Endothelial cell of umbilical vein (primary cell): ENCODE results near the gene GPR108. TPM values are rescaled to one million over a fixed set of nuclear protein-coding genes. Genes with fewer than 3 reads are reported as not detected.
"Not testable (repeated sequence)": the region's sequence is repeated elsewhere in the genome, so short reads cannot be mapped to it uniquely, and the experiment has no call there.

Experiments
- BruUV-seq: library from RNA; stranded (reverse); fragments of 400-500 nt; replicated peaks from 2 replicates; lab custom pipeline; 2021; lab: Mats Ljungman, UMichigan
- CTCF ChIA-PET: fragments of 300-600, 350-600 bp; sonication (Branson Sonifier 250); formaldehyde crosslinking; loops from one replicate; lab custom pipeline; 2021; ENCODE audit warnings: antibody characterized with exemption, inconsistent platforms; lab: Charles Lee
- POLR2A ChIA-PET: fragments of 300-600, 350-600 bp; sonication (Branson Sonifier 250); formaldehyde crosslinking; loops from one replicate; lab custom pipeline; 2021; ENCODE audit warnings: antibody characterized with exemption, inconsistent platforms; lab: Charles Lee
- DNase-seq: peaks from one replicate; pipeline ENCODE4 v3.0.0-alpha.2; 2011; ENCODE audit warnings: low read depth, low spot score
- FAIRE-seq: peaks from 2 replicates; lab custom pipeline; 2011; peaks lifted over from hg19 to GRCh38; lab: Jason Lieb, UNC
- H2AFZ ChIP-seq: 2 replicates; pipeline ENCODE4 v1.6.0; 2012; ENCODE audit warnings: low read depth, low read length, control low read depth, inconsistent platforms
- H3K27ac ChIP-seq: 2 replicates; pipeline ENCODE4 v1.5.1; 2011; ENCODE audit warnings: low read depth, mild to moderate bottlenecking, control low read depth, low read length, moderate library complexity; ENCODE audit not compliant: insufficient read depth
- H3K27me3 ChIP-seq, 2 experiments: 2 replicates each; pipeline versions ENCODE4 v1.6.0 to v1.6.1; 2011; ENCODE audit warnings: low read length in 2 of 2, mixed read lengths in 1 of 2; ENCODE audit not compliant: control insufficient read depth in 2 of 2, insufficient read depth in 2 of 2
- H3K36me3 ChIP-seq, 2 experiments: 2 replicates in 1 of 2; 3 replicates in 1 of 2; pipeline ENCODE4 v1.5.1; 2011; ENCODE audit warnings: low read length in 2 of 2, mild to moderate bottlenecking in 1 of 2, moderate library complexity in 1 of 2; ENCODE audit not compliant: control insufficient read depth in 2 of 2, insufficient read depth in 2 of 2; ENCODE audit errors: extremely low read depth in 1 of 2
- H3K4me1 ChIP-seq: 3 replicates; pipeline ENCODE4 v1.5.1; 2011; ENCODE audit warnings: mild to moderate bottlenecking, low read length; ENCODE audit not compliant: control insufficient read depth, insufficient read depth; ENCODE audit errors: extremely low read depth
- H3K4me2 ChIP-seq: 2 replicates; pipeline ENCODE4 v1.6.1; 2011; ENCODE audit warnings: low read length, control low read depth, mixed read lengths; ENCODE audit not compliant: insufficient read depth
- H3K4me3 ChIP-seq, 3 experiments: fragments of 200-600 bp in 1 of 3; sonication (generic), shearing (Covaris generic) in 1 of 3; replicated peaks in 1 of 3; 2 replicates each; pipeline ENCODE4 v1.5.1; 2011 to 2016; ENCODE audit warnings: control low read depth in 3 of 3, low read length in 3 of 3, mild to moderate bottlenecking in 2 of 3, inconsistent platforms in 1 of 3, low read depth in 1 of 3, moderate library complexity in 1 of 3; ENCODE audit not compliant: insufficient read depth in 1 of 3
- H3K79me2 ChIP-seq: 2 replicates; pipeline ENCODE4 v1.6.0; 2012; ENCODE audit warnings: low read length, inconsistent platforms; ENCODE audit not compliant: control insufficient read depth, insufficient read depth
- H3K9ac ChIP-seq: replicated peaks from 2 replicates; pipeline ENCODE3; 2011; ENCODE audit warnings: low read length, control low read depth; ENCODE audit not compliant: insufficient read depth; ENCODE audit errors: extremely low read depth
- H3K9me1 ChIP-seq: replicated peaks from 3 replicates; pipeline ENCODE4 v1.6.0; 2011; ENCODE audit warnings: mild to moderate bottlenecking, low read length; ENCODE audit not compliant: control insufficient read depth, insufficient read depth; ENCODE audit errors: extremely low read depth
- H3K9me3 ChIP-seq: replicated peaks from 2 replicates; pipeline ENCODE4 v1.5.1; 2012; ENCODE audit warnings: low read length, inconsistent platforms; ENCODE audit not compliant: control insufficient read depth, insufficient read depth
- H4K20me1 ChIP-seq: replicated peaks from 2 replicates; pipeline ENCODE3; 2011; ENCODE audit warnings: mild to moderate bottlenecking, low read length; ENCODE audit not compliant: control insufficient read depth, insufficient read depth; ENCODE audit errors: extremely low read depth
- EZH2 ChIP-seq: IDR thresholded peaks from 2 replicates; pipeline ENCODE4 v1.6.1; 2012; ENCODE audit warnings: borderline replicate concordance, low read depth, mild to moderate bottlenecking, moderate library complexity, low read length, inconsistent platforms; ENCODE audit not compliant: severe bottlenecking
- FOS ChIP-seq: IDR thresholded peaks from 2 replicates; pipeline ENCODE4 v1.6.1; 2011; ENCODE audit warnings: mild to moderate bottlenecking, low read length, moderate library complexity, borderline replicate concordance; ENCODE audit not compliant: insufficient read depth
- GATA2 ChIP-seq: IDR thresholded peaks from 2 replicates; pipeline ENCODE4 v1.7.0; 2011; ENCODE audit warnings: low read depth, mild to moderate bottlenecking, moderate library complexity, mixed read lengths, low read length; ENCODE audit not compliant: insufficient read length, insufficient read depth
- JUN ChIP-seq: IDR thresholded peaks from 2 replicates; pipeline ENCODE4 v1.6.1; 2011; ENCODE audit warnings: borderline replicate concordance, low read depth; ENCODE audit not compliant: insufficient read length, insufficient read depth
- MYC ChIP-seq: IDR thresholded peaks from one replicate; pipeline ENCODE4 v1.6.1; 2011; ENCODE audit warnings: mild to moderate bottlenecking, low read depth, low read length
- POLR2A ChIP-seq: IDR thresholded peaks from 2 replicates; pipeline ENCODE4 v1.6.1; 2012; ENCODE audit warnings: low read depth, mild to moderate bottlenecking, control low read depth, low read length
- POLR2AphosphoS5 ChIP-seq: IDR thresholded peaks from 2 replicates; pipeline ENCODE4 v1.6.1; 2012; ENCODE audit warnings: low read depth, mild to moderate bottlenecking, control low read depth, low read length, moderate library complexity; ENCODE audit not compliant: insufficient read depth
- dilution Hi-C: fragments of 300-500 bp; cut with MboI; formaldehyde crosslinking; loops from one replicate; pipeline ENCODE4 v1.15.0; 2019; ENCODE audit warnings: low sequenced_read_pairs; ENCODE audit not compliant: extremely low pct_ligation_motif_present
- intact Hi-C: fragments of 100-400 bp; cut with micrococcal nuclease; formaldehyde crosslinking; loops from one replicate; pipeline ENCODE4 v1.10.0; 2022
- polyA plus RNA-seq, 4 experiments: library from polyadenylated mRNA; depleted of rRNA in 3 of 4; stranded (reverse) in 3 of 4; unstranded in 1 of 4; fragments of >200 nt; gene quantifications; 2 replicates each; pipeline versions ENCODE4 v1.2.1 to v1.2.3, GENCODE V29; 2011 to 2012; ENCODE audit warnings: missing spikeins in 1 of 4
- total RNA-seq: library from RNA; stranded (reverse); gene quantifications from 2 replicates; pipeline ENCODE4 v1.2.3, GENCODE V29; 2021
- TF ChIP-seq, protein P1 (sequence below), 2 donors: IDR thresholded peaks; 1 replicate in 1 of 2; 2 replicates in 1 of 2; pipeline ENCODE4 v1.5.1; 2011; ENCODE audit warnings: low read length in 2 of 2, mild to moderate bottlenecking in 2 of 2, moderate library complexity in 2 of 2, control low read depth in 1 of 2, inconsistent platforms in 1 of 2, low read depth in 1 of 2; ENCODE audit not compliant: insufficient read depth in 1 of 2; ENCODE audit errors: extremely low read depth in 1 of 2
- TF ChIP-seq, protein P2 (sequence below): IDR thresholded peaks from 2 replicates; pipeline ENCODE4 v1.6.1; 2011; ENCODE audit not compliant: insufficient read depth, insufficient read length

The GPR108 gene
- total and polyA plus RNA-seq, 2 donors (not counting 3 experiments of a cell fraction or from before 2014, with no cell fraction given), result 68.5 to 80.2 TPM

DNA sequence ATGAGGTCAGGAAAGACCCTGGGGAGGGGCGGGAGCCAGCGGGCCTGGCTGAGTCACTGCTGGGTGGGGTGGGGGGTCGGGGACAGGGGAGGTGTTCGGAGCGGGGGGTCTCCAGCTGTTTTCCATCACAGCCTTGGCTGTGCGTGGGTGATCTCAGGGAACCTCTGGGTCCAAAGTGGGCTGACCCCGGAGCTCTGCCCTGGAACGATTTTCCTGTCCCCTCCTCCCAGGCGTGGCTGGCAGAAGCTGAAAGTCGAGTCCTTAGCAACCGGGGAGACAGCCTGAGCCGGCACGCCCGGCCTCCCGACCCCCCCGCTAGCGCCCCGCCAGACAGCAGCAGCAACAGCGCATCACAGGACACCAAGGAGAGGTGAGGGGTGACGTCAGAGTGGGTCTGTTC is 12.7 kb upstream of the GPR108 start:
- no peaks in the 10 kb centered on the region for H3K27me3 ChIP-seq
- no peaks in the 10 kb centered on the region for H3K9me3 ChIP-seq
- FAIRE-seq (no peak), DNase-seq (no peak)
- no peak overlapping the region for H3K9ac ChIP-seq
- dilution Hi-C loops (no loop called here), intact Hi-C loops (no loop called here)
- no peak overlapping the region for H2AFZ ChIP-seq
- ChIA-PET POLR2A (no interaction called here), CTCF (interaction anchor here (1.0 kb wide), 1 partner anchor 11 kb away, joined by 4 read pairs; no protein-coding TSS in a partner anchor)
- H3K36me3 ChIP-seq, result peaks cover 9 to 26% of the 10 kb centered on the region in 2 experiments
- H3K79me2 ChIP-seq, result peaks cover 8% of the 10 kb centered on the region
- H3K4me3 ChIP-seq, result no peak overlapping the region
- TF ChIP-seq EZH2, result no peak
- TF ChIP-seq GATA2, result no peak
- no peak for TF ChIP-seq FOS
- no peak for TF ChIP-seq JUN
- TF ChIP-seq, protein P1, sequence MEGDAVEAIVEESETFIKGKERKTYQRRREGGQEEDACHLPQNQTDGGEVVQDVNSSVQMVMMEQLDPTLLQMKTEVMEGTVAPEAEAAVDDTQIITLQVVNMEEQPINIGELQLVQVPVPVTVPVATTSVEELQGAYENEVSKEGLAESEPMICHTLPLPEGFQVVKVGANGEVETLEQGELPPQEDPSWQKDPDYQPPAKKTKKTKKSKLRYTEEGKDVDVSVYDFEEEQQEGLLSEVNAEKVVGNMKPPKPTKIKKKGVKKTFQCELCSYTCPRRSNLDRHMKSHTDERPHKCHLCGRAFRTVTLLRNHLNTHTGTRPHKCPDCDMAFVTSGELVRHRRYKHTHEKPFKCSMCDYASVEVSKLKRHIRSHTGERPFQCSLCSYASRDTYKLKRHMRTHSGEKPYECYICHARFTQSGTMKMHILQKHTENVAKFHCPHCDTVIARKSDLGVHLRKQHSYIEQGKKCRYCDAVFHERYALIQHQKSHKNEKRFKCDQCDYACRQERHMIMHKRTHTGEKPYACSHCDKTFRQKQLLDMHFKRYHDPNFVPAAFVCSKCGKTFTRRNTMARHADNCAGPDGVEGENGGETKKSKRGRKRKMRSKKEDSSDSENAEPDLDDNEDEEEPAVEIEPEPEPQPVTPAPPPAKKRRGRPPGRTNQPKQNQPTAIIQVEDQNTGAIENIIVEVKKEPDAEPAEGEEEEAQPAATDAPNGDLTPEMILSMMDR (IDR thresholded peaks at IDR 0.05; ENCODE audit: extremely low read depth in 1 of 2, insufficient read depth in 1 of 2, low read depth in 1 of 2, low read length in 2 of 2), result no peak
- no peak for TF ChIP-seq MYC
- TF ChIP-seq POLR2AphosphoS5, result no peak
- TF ChIP-seq POLR2A, result no peak
- TF ChIP-seq, protein P2, sequence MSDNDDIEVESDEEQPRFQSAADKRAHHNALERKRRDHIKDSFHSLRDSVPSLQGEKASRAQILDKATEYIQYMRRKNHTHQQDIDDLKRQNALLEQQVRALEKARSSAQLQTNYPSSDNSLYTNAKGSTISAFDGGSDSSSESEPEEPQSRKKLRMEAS, result no peak
- peaks cover 14% of the 10 kb centered on the region for H3K4me1 ChIP-seq
- no peaks in the 10 kb centered on the region for H4K20me1 ChIP-seq
- no peak overlapping the region for H3K27ac ChIP-seq
- BruUV-seq, result no TSS peak
- no peaks in the 10 kb centered on the region for H3K9me1 ChIP-seq
- H3K4me2 ChIP-seq, result no peak overlapping the region

DNA sequence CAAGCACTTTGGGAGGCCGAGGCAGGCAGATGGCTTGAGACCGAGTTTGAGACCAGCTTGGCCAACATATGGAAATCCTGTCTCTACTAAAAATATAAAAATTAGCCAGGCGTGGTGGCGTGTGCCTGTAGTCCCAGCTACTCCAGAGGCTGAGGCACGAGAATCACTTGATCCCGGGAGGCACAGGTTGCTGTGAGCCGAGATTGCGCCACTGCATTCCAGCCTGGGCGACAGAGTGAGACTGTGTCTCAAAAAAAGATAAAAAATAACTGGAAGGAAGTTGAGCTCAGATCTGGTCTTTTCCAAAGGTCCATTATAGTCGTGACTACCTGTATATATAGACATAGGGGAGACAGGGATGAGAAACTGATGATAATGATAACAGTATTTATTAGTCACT is 11.2 kb upstream of the GPR108 start:
- POLR2A ChIA-PET, H3K27ac ChIP-seq, H3K9me3 ChIP-seq, intact Hi-C loops, BruUV-seq, CTCF ChIA-PET, H2AFZ ChIP-seq, DNase-seq, dilution Hi-C loops, H4K20me1 ChIP-seq, H3K9me1 ChIP-seq, H3K4me2 ChIP-seq, H3K4me3 ChIP-seq, H3K79me2 ChIP-seq, H3K27me3 ChIP-seq, H3K9ac ChIP-seq, FAIRE-seq: not testable (repeated sequence)
- H3K4me1 ChIP-seq, result peaks cover 27% of the 10 kb centered on the region
- H3K36me3 ChIP-seq, result peaks cover 9 to 33% of the 10 kb centered on the region in 2 experiments
